ENCODE data around the gene PPP1R3G. TPM values are rescaled to one million over a fixed set of nuclear protein-coding genes. Genes with fewer than 3 reads are reported as not detected.

PPP1R3G gene
- total and polyA plus RNA-seq, 2 of the 13 experiments (the other 11 are each of a cell fraction or from before 2014, with no cell fraction given): 1.2 to 1.3 TPM

GRCh38 chr6:5084360-5084780, 771 bp upstream of the PPP1R3G start (continued):
- TF ChIP-seq GMEB1 (CRISPR knock-in tag; IDR thresholded peaks at IDR 0.05; ENCODE audit: borderline replicate concordance) (peak; percentile 67), SMAD3 (CRISPR knock-in tag; IDR thresholded peaks at IDR 0.05) (no peak), ZNF782 (CRISPR knock-in tag; IDR thresholded peaks at IDR 0.05; ENCODE audit: borderline replicate concordance) (0 out of 2 replicates have a peak, but pooled peaks have one; percentile 22), RELA (CRISPR knock-in tag; IDR thresholded peaks at IDR 0.05) (no peak), HOXA3 (CRISPR knock-in tag; IDR thresholded peaks at IDR 0.05) (peak; percentile 91), ZNF547 (CRISPR knock-in tag; IDR thresholded peaks at IDR 0.05) (peak; percentile 94), SUZ12 (IDR thresholded peaks at IDR 0.05; ENCODE audit: low read depth, low read length) (no peak), SPEN (CRISPR knock-in tag; IDR thresholded peaks at IDR 0.05; ENCODE audit: low read depth) (peak; percentile 78), ZNF207 (IDR thresholded peaks at IDR 0.05; ENCODE audit: borderline replicate concordance) (no peak), ZNF337 (CRISPR knock-in tag; IDR thresholded peaks at IDR 0.05; ENCODE audit: borderline replicate concordance, low read depth) (0 out of 2 replicates have a peak, but pooled peaks have one; percentile 45), GTF2F1 (IDR thresholded peaks at IDR 0.05; ENCODE audit: low read length) (no peak), MED1 (CRISPR knock-in tag; IDR thresholded peaks at IDR 0.05) (peak; percentile 44; the same call in 1 of the 2 replicates), SNAI1 (CRISPR knock-in tag; IDR thresholded peaks at IDR 0.05; ENCODE audit: borderline replicate concordance) (no peak), CBX2 (IDR thresholded peaks at IDR 0.05; ENCODE audit: low read depth, low read length) (no peak), CBX2 (CRISPR knock-in tag; IDR thresholded peaks at IDR 0.05; ENCODE audit: low read depth) (peak; percentile 87; the same call in 1 of the 2 replicates), ZNF296 (CRISPR knock-in tag; conservative IDR thresholded peaks at IDR 0.05) (no peak), RBFOX2 (IDR thresholded peaks at IDR 0.05; ENCODE audit: low read depth, low read length) (peak; percentile 84), ZNF777 (CRISPR knock-in tag; IDR thresholded peaks at IDR 0.05) (peak; percentile 76), ZNF563 (CRISPR knock-in tag; IDR thresholded peaks at IDR 0.05) (peak; percentile 76; the same call in 1 of the 2 replicates), HOXA9 (CRISPR knock-in tag; IDR thresholded peaks at IDR 0.05; ENCODE audit: borderline replicate concordance) (no peak), ZNF790 (CRISPR knock-in tag; IDR thresholded peaks at IDR 0.05; ENCODE audit: borderline replicate concordance) (peak; percentile 38; the same call in 1 of the 2 replicates), ZNF788 (CRISPR knock-in tag; IDR thresholded peaks at IDR 0.05; ENCODE audit: borderline replicate concordance) (peak; percentile 47; the same call in 1 of the 2 replicates), WIZ (CRISPR knock-in tag; IDR thresholded peaks at IDR 0.05) (no peak), PLSCR1 (CRISPR knock-in tag; IDR thresholded peaks at IDR 0.05; ENCODE audit: borderline replicate concordance) (no peak), EED (CRISPR knock-in tag; IDR thresholded peaks at IDR 0.05) (peak; percentile 63; the same call in 1 of the 2 replicates), ZNF616 (CRISPR knock-in tag; IDR thresholded peaks at IDR 0.05; ENCODE audit: low read depth) (no peak; the same call in 1 of the 2 replicates)
- TF ChIP-seq, protein P1, sequence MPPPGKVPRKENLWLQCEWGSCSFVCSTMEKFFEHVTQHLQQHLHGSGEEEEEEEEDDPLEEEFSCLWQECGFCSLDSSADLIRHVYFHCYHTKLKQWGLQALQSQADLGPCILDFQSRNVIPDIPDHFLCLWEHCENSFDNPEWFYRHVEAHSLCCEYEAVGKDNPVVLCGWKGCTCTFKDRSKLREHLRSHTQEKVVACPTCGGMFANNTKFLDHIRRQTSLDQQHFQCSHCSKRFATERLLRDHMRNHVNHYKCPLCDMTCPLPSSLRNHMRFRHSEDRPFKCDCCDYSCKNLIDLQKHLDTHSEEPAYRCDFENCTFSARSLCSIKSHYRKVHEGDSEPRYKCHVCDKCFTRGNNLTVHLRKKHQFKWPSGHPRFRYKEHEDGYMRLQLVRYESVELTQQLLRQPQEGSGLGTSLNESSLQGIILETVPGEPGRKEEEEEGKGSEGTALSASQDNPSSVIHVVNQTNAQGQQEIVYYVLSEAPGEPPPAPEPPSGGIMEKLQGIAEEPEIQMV (CRISPR knock-in tag; IDR thresholded peaks at IDR 0.05; ENCODE audit: low read depth): no peak
- TF ChIP-seq, protein P2, sequence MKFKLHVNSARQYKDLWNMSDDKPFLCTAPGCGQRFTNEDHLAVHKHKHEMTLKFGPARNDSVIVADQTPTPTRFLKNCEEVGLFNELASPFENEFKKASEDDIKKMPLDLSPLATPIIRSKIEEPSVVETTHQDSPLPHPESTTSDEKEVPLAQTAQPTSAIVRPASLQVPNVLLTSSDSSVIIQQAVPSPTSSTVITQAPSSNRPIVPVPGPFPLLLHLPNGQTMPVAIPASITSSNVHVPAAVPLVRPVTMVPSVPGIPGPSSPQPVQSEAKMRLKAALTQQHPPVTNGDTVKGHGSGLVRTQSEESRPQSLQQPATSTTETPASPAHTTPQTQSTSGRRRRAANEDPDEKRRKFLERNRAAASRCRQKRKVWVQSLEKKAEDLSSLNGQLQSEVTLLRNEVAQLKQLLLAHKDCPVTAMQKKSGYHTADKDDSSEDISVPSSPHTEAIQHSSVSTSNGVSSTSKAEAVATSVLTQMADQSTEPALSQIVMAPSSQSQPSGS (CRISPR knock-in tag; IDR thresholded peaks at IDR 0.05): no peak
